ENCODE data around the gene GRAP2. TPM values are rescaled to one million over a fixed set of nuclear protein-coding genes. Genes with fewer than 3 reads are reported as not detected.

GRAP2 gene
- total and polyA plus RNA-seq, 2 of the 8 experiments (the other 6 are each of a cell fraction or from before 2014, with no cell fraction given) = 0.08 TPM; not detected in 1

DNA sequence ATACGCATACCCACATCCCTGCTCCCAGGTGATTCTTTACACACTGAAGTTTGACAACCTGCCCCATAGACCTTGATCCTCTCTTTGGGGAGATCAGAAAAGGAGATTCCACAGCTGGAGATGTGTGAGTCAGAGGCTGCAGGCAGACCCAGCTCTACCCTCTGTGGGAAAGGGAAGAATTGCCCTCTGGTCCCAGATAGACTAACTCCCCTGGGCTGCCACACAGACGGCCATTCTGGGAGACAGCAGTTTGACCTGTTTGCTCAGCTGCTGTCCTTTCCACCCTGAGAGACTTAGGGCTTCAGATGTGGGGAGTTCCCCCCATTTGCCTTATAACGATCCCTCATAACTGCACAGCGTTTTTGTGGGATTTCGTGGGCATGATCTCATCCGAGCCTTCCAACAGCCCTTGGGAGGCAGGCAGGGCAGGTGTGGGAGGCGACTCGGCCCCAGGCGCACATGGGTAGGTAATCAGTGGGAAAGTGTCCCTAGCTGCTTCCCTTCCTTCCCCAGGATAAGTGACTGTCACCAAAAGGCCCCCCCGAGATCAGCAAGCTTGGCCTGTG lies 107.9 kb downstream of the GRAP2 start:
- Histone ChIP-seq H3K4ac (replicated peaks; ENCODE audit: insufficient read length, low read depth, low read length) (peak overlapping the region; percentile 10), H3K18ac (ENCODE audit: extremely low read depth, low read length) (peak overlapping the region; percentile 81), H4K8ac (ENCODE audit: extremely low read depth, insufficient read depth, low read length) (no peak overlapping the region), H3K27ac (ENCODE audit: low read depth, low read length) (no peak overlapping the region), H4K5ac (ENCODE audit: insufficient read length, low read depth, low read length) (no peak overlapping the region), H3K27me3 (replicated peaks in 1 of 4; ENCODE audit: control insufficient read depth in 3 of 4, extremely low read depth in 1 of 4, insufficient read depth in 3 of 4, low read length in 3 of 4) (no peaks in the 10 kb centered on the region), H2AFZ (ENCODE audit: low read length) (no peak overlapping the region), H3K23ac (ENCODE audit: insufficient read length) (no peak overlapping the region), H3K4me1 (replicated peaks in 1 of 4; ENCODE audit: control insufficient read depth in 3 of 4, insufficient read depth in 4 of 4, low read length in 3 of 4) (peaks cover 14 to 25% (median 18%) of the 10 kb centered on the region in 4 experiments), H3K56ac (replicated peaks; ENCODE audit: insufficient read length, low read depth, low read length) (no peak overlapping the region), H3K79me2 (ENCODE audit: control insufficient read depth in 1 of 2, insufficient read depth in 2 of 2, low read length in 2 of 2) (peaks cover 0 to 11% of the 10 kb centered on the region in 2 experiments; a peak in 2 of 4 replicates), H4K20me1 (replicated peaks in 1 of 2; ENCODE audit: control insufficient read depth in 1 of 2, insufficient read depth in 2 of 2, low read length in 2 of 2) (peaks cover 2 to 16% of the 10 kb centered on the region in 2 experiments), H2BK15ac (ENCODE audit: low read length) (peak overlapping the region; percentile 9; the same call in 1 of the 2 replicates), H2BK20ac (ENCODE audit: low read length) (no peak overlapping the region; the same call in 1 of the 2 replicates), H4K91ac (replicated peaks; ENCODE audit: insufficient read length, low read length) (peak overlapping the region; percentile 8), H2BK120ac (replicated peaks; ENCODE audit: low read depth, low read length) (no peak overlapping the region), H3K9me3 (ENCODE audit: insufficient read depth in 2 of 2, low read depth in 1 of 2, low read length in 1 of 2) (no peaks in the 10 kb centered on the region), H3K14ac (ENCODE audit: insufficient read length) (no peak overlapping the region), H2AK5ac (ENCODE audit: low read depth, low read length) (peak overlapping the region; percentile 11; the same call in 1 of the 2 replicates), H3K9ac (replicated peaks in 1 of 4; ENCODE audit: extremely low read depth in 1 of 4, low read depth in 3 of 4, low read length in 3 of 4) (0 out of 7 replicates have a peak overlapping the region, but pooled peaks of 1 of the 4 experiments have one; percentile 6), H3K79me1 (ENCODE audit: low read depth, low read length) (no peaks in the 10 kb centered on the region), H2BK12ac (ENCODE audit: low read depth, low read length) (peak overlapping the region; percentile 90), H3K4me3 (ENCODE audit: extremely low read depth in 1 of 4, insufficient read depth in 2 of 4, low read depth in 3 of 4, low read length in 4 of 4) (peak overlapping the region in 2 of 4 experiments; percentile 12 to 17; a peak in 3 of 8 replicates), H2BK5ac (ENCODE audit: low read depth, low read length) (0 out of 2 replicates have a peak overlapping the region, but pooled peaks have one; percentile 52), H3K4me2 (ENCODE audit: insufficient read depth in 1 of 2, low read depth in 2 of 2, low read length in 2 of 2) (peak overlapping the region; percentile 32 to 62), H3K23me2 (ENCODE audit: low read depth, low read length) (no peaks in the 10 kb centered on the region; the same call in 1 of the 2 replicates), H3K36me3 (ENCODE audit: control insufficient read depth in 2 of 4, insufficient read depth in 4 of 4, low read length in 3 of 4) (no peaks in the 10 kb centered on the region)
- ChIA-PET CTCF (ENCODE audit: partially characterized antibody) (interaction anchor here (0.6 to 16.1 kb wide), 16 partner anchors 8 to 512 kb away, joined by 3 to 159 read pairs (median 4); no protein-coding TSS in a partner anchor), POLR2A (ENCODE audit: partially characterized antibody) (interaction anchor here (0.7 to 4.1 kb wide), 7 partner anchors 10 to 489 kb away, joined by 3 to 44 read pairs (median 4); partner anchors contain the start of gene ATF4)
- FAIRE-seq (no peak), DNase-seq (ENCODE audit: low read depth in 1 of 2, low spot score in 2 of 2) (no peak)
- WGBS, 2 experiments (ENCODE audit: extremely low coverage in 1 of 2, insufficient coverage in 1 of 2, insufficient read length in 1 of 2, insufficient replicate concordance in 2 of 2, low coverage in 1 of 2, low lambda C conversion rate in 2 of 2, missing lambda C conversion rate in 1 of 2) = 72% methylated on average over 9 of the region's 10 CpGs; no CpG with 5 or more reads in 1 of the 2 experiments
- no peak for TF ChIP-seq POLR2A (IDR thresholded peaks at IDR 0.05; ENCODE audit: control extremely low read depth in 1 of 2, low read depth in 2 of 2, low read length in 2 of 2)
- no peak for TF ChIP-seq MAFK (IDR thresholded peaks at IDR 0.05; ENCODE audit: low read depth, low read length)
- no peak for TF ChIP-seq TEAD4 (IDR thresholded peaks at IDR 0.05; ENCODE audit: low read depth, low read length)
- TF ChIP-seq BCL11A (IDR thresholded peaks at IDR 0.05; ENCODE audit: low read depth in 2 of 2, low read length in 2 of 2) = no peak
- no peak for TF ChIP-seq JUN (IDR thresholded peaks at IDR 0.05; ENCODE audit: low read depth, low read length)
- no peak for TF ChIP-seq CHD1 (IDR thresholded peaks at IDR 0.05; ENCODE audit: low read depth, low read length)
- no peak for TF ChIP-seq HDAC2 (IDR thresholded peaks at IDR 0.05; ENCODE audit: borderline replicate concordance in 1 of 2, low read depth in 2 of 2, low read length in 2 of 2)
- no peak for TF ChIP-seq NRF1 (IDR thresholded peaks at IDR 0.05; ENCODE audit: low read depth, low read length)
- TF ChIP-seq, protein P1, sequence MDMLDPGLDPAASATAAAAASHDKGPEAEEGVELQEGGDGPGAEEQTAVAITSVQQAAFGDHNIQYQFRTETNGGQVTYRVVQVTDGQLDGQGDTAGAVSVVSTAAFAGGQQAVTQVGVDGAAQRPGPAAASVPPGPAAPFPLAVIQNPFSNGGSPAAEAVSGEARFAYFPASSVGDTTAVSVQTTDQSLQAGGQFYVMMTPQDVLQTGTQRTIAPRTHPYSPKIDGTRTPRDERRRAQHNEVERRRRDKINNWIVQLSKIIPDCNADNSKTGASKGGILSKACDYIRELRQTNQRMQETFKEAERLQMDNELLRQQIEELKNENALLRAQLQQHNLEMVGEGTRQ (IDR thresholded peaks at IDR 0.05; ENCODE audit: low read length) = no peak
- TF ChIP-seq RAD21 (IDR thresholded peaks at IDR 0.05 in 1 of 2, conservative IDR thresholded peaks at IDR 0.05 in 1 of 2; ENCODE audit: low read depth in 2 of 2, low read length in 2 of 2) = no peak
- TF ChIP-seq EZH2 (IDR thresholded peaks at IDR 0.05; ENCODE audit: low read depth, low read length, severe bottlenecking) = no peak

Measured in H1 (cell line).